Measurements from ENCODE around the gene PRPF31. TPM values are rescaled to one million over a fixed set of nuclear protein-coding genes. Genes with fewer than 3 reads are reported as not detected.
A peak's percentile ranks its signal among the peaks of the same experiment; 100 is the strongest.

Gene PRPF31
- total and polyA plus RNA-seq, 2 of the 13 experiments (the other 11 are each of a cell fraction or from before 2014, with no cell fraction given): 23.8 to 63.8 TPM

- TF ChIP-seq ZSCAN5A (CRISPR knock-in tag; IDR thresholded peaks at IDR 0.05; ENCODE audit: borderline replicate concordance): no peak
- no peak for TF ChIP-seq YY1 (IDR thresholded peaks at IDR 0.05; ENCODE audit: insufficient read depth, insufficient replicate concordance, low read depth, low read length)
- no peak for TF ChIP-seq CCDC6 (CRISPR knock-in tag; IDR thresholded peaks at IDR 0.05)
- no peak for TF ChIP-seq FOXK1 (CRISPR knock-in tag; IDR thresholded peaks at IDR 0.05; ENCODE audit: borderline replicate concordance, low read depth)
- 0 out of 2 replicates have a peak, but pooled peaks have one; percentile 3 for TF ChIP-seq THAP9 (CRISPR knock-in tag; IDR thresholded peaks at IDR 0.05; ENCODE audit: borderline replicate concordance)
- no peak for TF ChIP-seq ZNF142 (CRISPR knock-in tag; IDR thresholded peaks at IDR 0.05)
- no peak for TF ChIP-seq MNT (IDR thresholded peaks at IDR 0.05)
- no peak for TF ChIP-seq TCF12 (IDR thresholded peaks at IDR 0.05)
- TF ChIP-seq TCF12 (CRISPR knock-in tag; IDR thresholded peaks at IDR 0.05): no peak
- TF ChIP-seq NR2C2 (CRISPR knock-in tag; IDR thresholded peaks at IDR 0.05; ENCODE audit: borderline replicate concordance): no peak; the same call in 1 of the 2 replicates
- no peak for TF ChIP-seq IKZF4 (CRISPR knock-in tag; IDR thresholded peaks at IDR 0.05; ENCODE audit: borderline replicate concordance, low read depth, not compliant biosample characterization)
- no peak for TF ChIP-seq TP53 (CRISPR knock-in tag; conservative IDR thresholded peaks at IDR 0.05)
These were observed 20.7 kb downstream of the PRPF31 start (continued) for GRCh38 chr19:54136086-54136863.
